ENCODE measurements around the gene TMC5.

DNA sequence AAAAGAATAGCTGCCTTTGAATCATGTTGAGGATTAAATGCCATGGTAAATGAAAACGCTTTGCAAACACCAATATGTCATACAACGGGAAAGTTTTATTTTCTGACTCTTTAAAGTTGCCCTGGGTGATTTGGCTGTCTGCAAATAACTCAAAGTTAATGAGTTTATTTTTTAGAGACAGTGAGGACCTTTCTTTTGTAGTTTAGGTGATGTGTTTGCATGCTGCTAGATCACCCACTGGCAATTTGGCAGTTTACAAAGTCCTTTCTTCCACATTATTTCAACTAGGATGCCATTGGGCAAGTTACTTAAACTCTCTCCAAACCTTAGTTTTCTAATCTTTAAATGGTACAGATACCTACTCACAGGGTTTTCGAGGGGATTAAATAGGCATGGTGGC, 66.4 kb downstream of the TMC5 start:
- TF ChIP-seq, protein P1, sequence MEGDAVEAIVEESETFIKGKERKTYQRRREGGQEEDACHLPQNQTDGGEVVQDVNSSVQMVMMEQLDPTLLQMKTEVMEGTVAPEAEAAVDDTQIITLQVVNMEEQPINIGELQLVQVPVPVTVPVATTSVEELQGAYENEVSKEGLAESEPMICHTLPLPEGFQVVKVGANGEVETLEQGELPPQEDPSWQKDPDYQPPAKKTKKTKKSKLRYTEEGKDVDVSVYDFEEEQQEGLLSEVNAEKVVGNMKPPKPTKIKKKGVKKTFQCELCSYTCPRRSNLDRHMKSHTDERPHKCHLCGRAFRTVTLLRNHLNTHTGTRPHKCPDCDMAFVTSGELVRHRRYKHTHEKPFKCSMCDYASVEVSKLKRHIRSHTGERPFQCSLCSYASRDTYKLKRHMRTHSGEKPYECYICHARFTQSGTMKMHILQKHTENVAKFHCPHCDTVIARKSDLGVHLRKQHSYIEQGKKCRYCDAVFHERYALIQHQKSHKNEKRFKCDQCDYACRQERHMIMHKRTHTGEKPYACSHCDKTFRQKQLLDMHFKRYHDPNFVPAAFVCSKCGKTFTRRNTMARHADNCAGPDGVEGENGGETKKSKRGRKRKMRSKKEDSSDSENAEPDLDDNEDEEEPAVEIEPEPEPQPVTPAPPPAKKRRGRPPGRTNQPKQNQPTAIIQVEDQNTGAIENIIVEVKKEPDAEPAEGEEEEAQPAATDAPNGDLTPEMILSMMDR (IDR thresholded peaks at IDR 0.05), result no peak
- TF ChIP-seq POLR2A (IDR thresholded peaks at IDR 0.05), result no peak
